Endodermal cell (in vitro differentiated cells): ENCODE data around the gene ADK. TPM values are rescaled to one million over a fixed set of nuclear protein-coding genes. Genes with fewer than 3 reads are reported as not detected.

Experiments used
- DNase-seq: peaks from one replicate; pipeline ENCODE4 v3.0.0-alpha.2; 2017
- H3K27ac ChIP-seq: 2 replicates; pipeline ENCODE4 v1.5.1; 2013; ENCODE audit warnings: mild to moderate bottlenecking, low read depth, low read length, moderate library complexity
- H3K27me3 ChIP-seq: 2 replicates; pipeline ENCODE4 v1.6.1; 2013; ENCODE audit warnings: mild to moderate bottlenecking, low read length, moderate library complexity; ENCODE audit not compliant: insufficient read depth, control insufficient read depth, poor library complexity, severe bottlenecking
- H3K36me3 ChIP-seq: 2 replicates; pipeline ENCODE4 v1.7.0; 2013; ENCODE audit warnings: mild to moderate bottlenecking, low read length, moderate library complexity; ENCODE audit not compliant: control insufficient read depth, insufficient read depth
- H3K4me1 ChIP-seq: one replicate; pipeline ENCODE4 v1.7.0; 2013; ENCODE audit warnings: low read length; ENCODE audit not compliant: control insufficient read depth, insufficient read depth
- H3K4me3 ChIP-seq: 2 replicates; pipeline ENCODE4 v1.5.1; 2013; ENCODE audit warnings: mild to moderate bottlenecking, low read length, moderate library complexity
- H3K9ac ChIP-seq: 2 replicates; pipeline ENCODE4 v1.6.1; 2013; ENCODE audit warnings: mild to moderate bottlenecking, low read length, moderate library complexity; ENCODE audit not compliant: poor library complexity, severe bottlenecking; ENCODE audit errors: extremely low read depth
- H3K9me3 ChIP-seq: 2 replicates; pipeline ENCODE4 v1.6.1; 2013; ENCODE audit warnings: mild to moderate bottlenecking, low read length, moderate library complexity; ENCODE audit not compliant: control insufficient read depth
- H3K27ac Mint-ChIP-seq: 2 replicates; pipeline ENCODE4 v1.8.0; 2020; ENCODE audit warnings: mixed read lengths
- H3K27me3 Mint-ChIP-seq: 2 replicates; pipeline ENCODE4 v1.8.0; 2021; ENCODE audit warnings: mild to moderate bottlenecking, mixed read lengths; ENCODE audit not compliant: insufficient read depth
- H3K36me3 Mint-ChIP-seq: 2 replicates; pipeline ENCODE4 v1.8.0; 2020; ENCODE audit warnings: low read depth, mixed read lengths
- H3K4me1 Mint-ChIP-seq: 2 replicates; pipeline ENCODE4 v1.8.0; 2020; ENCODE audit warnings: mixed read lengths
- H3K4me3 Mint-ChIP-seq: 2 replicates; pipeline ENCODE4 v1.8.0; 2020; ENCODE audit warnings: mild to moderate bottlenecking, moderate library complexity, mixed read lengths
- H3K9me3 Mint-ChIP-seq: 2 replicates; pipeline ENCODE4 v1.8.0; 2020; ENCODE audit warnings: mild to moderate bottlenecking, mixed read lengths
- WGBS, 2 experiments: methylation state at CpG; one replicate each; pipeline versions ENCODE4 v1.1.5 to v1.1.7; 2013; ENCODE audit warnings: missing lambda C conversion rate in 2 of 2, mixed read lengths in 1 of 2; ENCODE audit not compliant: insufficient coverage in 1 of 2, insufficient read length in 1 of 2; 5-methylcytosine and 5-hydroxymethylcytosine counted together
- total RNA-seq, 2 donors: library from RNA; stranded (reverse); fragmentation: NEBNext Ultra II Directional in 1 of 2; extraction: Animal tissue kit (Norgen Biotek cat#: 25700) in 1 of 2; gene quantifications; 2 replicates in 1 of 2; 3 replicates in 1 of 2; pipeline ENCODE4 v1.2.1, GENCODE V29; 2021
- TF ChIP-seq, protein P1 (sequence below): fragments of 200-600 bp; sonication (generic); conservative IDR thresholded peaks from 2 replicates; pipeline ENCODE4 v1.5.0; 2021; ENCODE audit warnings: antibody characterized with exemption, mild to moderate bottlenecking

Gene ADK
- total RNA-seq, 2 donors from 2014 or later: 23.6 to 36.7 TPM

DNA sequence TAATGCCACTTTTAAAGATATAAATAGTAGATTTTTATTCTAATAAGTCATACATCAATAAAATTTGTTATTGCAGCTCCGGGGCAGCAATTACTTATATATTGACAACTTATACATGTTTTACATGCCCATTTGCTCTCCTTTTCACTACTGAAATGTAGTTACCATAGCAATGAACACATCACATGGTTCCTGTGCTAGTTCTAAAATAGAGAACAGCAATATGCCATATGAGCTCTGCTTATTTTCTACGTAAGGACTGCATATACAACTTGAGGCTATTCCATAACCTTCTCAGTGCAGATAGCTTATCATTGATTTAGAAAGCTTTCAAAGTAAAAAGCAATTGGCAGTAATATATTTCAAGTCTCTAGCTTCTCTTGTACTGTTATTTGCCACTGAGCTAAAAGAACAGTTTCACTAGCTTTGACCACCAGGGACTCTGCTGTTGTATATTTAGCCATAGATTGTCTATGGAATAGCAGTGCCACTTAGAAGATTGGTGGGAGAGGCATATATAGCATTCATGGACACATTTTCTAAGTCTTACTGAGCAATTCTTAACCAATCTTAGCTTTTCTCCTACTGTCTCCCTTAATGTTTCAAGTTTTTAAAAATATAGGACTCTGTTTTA, 405.2 kb downstream of the ADK start:
- Histone ChIP-seq H3K27ac (no peak overlapping the region), H3K9me3 (no peaks in the 10 kb centered on the region)

DNA sequence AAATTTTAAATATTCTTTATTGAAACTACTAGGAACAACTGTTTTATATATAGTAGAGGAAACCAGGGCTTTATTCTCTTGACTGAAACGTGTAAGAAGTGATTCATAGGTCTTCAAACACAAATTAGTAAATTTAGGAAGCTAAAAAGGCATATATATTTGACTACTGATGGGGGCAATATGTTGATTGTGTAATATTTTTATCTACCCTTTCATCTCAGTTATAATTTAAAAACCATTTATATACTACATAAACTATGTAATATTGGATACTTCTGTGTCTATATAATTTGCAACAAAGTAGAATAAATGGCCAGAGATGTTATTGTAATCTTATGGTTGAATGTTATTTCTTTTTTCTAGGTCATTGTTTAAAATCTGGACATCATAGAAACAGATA, 406.1 kb downstream of the ADK start:
- Histone ChIP-seq H3K36me3 (no peaks in the 10 kb centered on the region), H3K9ac (no peak overlapping the region), H3K27ac (no peak overlapping the region), H3K27me3 (no peaks in the 10 kb centered on the region), H3K4me1 (no peaks in the 10 kb centered on the region), H3K9me3 (no peaks in the 10 kb centered on the region), H3K4me3 (no peak overlapping the region)
- no peak overlapping the region for H3K4me3 Mint-ChIP-seq
- no peaks in the 10 kb centered on the region for H3K9me3 Mint-ChIP-seq
- TF ChIP-seq, protein P1, sequence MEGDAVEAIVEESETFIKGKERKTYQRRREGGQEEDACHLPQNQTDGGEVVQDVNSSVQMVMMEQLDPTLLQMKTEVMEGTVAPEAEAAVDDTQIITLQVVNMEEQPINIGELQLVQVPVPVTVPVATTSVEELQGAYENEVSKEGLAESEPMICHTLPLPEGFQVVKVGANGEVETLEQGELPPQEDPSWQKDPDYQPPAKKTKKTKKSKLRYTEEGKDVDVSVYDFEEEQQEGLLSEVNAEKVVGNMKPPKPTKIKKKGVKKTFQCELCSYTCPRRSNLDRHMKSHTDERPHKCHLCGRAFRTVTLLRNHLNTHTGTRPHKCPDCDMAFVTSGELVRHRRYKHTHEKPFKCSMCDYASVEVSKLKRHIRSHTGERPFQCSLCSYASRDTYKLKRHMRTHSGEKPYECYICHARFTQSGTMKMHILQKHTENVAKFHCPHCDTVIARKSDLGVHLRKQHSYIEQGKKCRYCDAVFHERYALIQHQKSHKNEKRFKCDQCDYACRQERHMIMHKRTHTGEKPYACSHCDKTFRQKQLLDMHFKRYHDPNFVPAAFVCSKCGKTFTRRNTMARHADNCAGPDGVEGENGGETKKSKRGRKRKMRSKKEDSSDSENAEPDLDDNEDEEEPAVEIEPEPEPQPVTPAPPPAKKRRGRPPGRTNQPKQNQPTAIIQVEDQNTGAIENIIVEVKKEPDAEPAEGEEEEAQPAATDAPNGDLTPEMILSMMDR: no peak
- H3K27me3 Mint-ChIP-seq: no peaks in the 10 kb centered on the region
- H3K36me3 Mint-ChIP-seq: peaks cover 3% of the 10 kb centered on the region
- peaks cover 6% of the 10 kb centered on the region for H3K4me1 Mint-ChIP-seq
- H3K27ac Mint-ChIP-seq: no peak overlapping the region
- no peak for DNase-seq
- WGBS, 2 experiments: 92% methylated on average over 1 of the region's 1 CpG; no CpG with 5 or more reads in 1 of the 2 experiments

More for the DNA sequence above, 405.2 kb downstream of the ADK start:
- no peak overlapping the region for H3K4me3 ChIP-seq
- no peaks in the 10 kb centered on the region for H3K27me3 ChIP-seq
- peaks cover 6% of the 10 kb centered on the region for H3K4me1 Mint-ChIP-seq
- no peak overlapping the region for H3K27ac Mint-ChIP-seq
- H3K36me3 Mint-ChIP-seq: peaks cover 3% of the 10 kb centered on the region
- DNase-seq: no peak
- H3K36me3 ChIP-seq: no peaks in the 10 kb centered on the region
- H3K9ac ChIP-seq: no peak overlapping the region
- H3K27me3 Mint-ChIP-seq: no peaks in the 10 kb centered on the region
- no peaks in the 10 kb centered on the region for H3K4me1 ChIP-seq
- no peaks in the 10 kb centered on the region for H3K9me3 Mint-ChIP-seq
- TF ChIP-seq, protein P1: no peak
- H3K4me3 Mint-ChIP-seq: no peak overlapping the region
- WGBS, 2 experiments: 95 to 100% methylated on average over 2 of the region's 2 CpGs

DNA sequence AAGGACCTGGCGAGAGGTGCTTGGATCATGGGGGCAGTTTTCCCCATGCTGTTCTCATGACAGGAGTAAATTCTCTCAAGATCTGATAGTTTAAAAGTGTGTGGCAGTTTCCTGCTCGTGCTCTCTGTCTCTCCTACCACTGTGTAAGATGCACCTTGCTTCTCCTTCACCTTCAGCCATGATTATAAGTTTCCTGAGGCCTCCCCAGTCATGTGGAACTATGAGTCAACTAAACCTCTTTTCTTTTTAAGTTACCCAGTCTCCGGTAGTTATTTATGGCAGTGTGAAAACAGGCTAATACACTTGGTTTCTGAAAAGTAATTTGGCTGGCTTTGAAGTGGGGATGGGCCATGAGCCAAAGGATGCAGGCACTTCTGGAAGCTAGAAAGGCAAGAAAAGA, 407.4 kb downstream of the ADK start:
- no peak for DNase-seq
- Histone ChIP-seq H3K27me3 (no peaks in the 10 kb centered on the region), H3K9me3 (no peaks in the 10 kb centered on the region), H3K4me3 (no peak overlapping the region), H3K4me1 (no peaks in the 10 kb centered on the region), H3K9ac (no peak overlapping the region), H3K36me3 (no peaks in the 10 kb centered on the region), H3K27ac (no peak overlapping the region)
- H3K4me1 Mint-ChIP-seq: peaks cover 6% of the 10 kb centered on the region
- H3K27ac Mint-ChIP-seq: no peak overlapping the region
- H3K36me3 Mint-ChIP-seq: peaks cover 3% of the 10 kb centered on the region
- TF ChIP-seq, protein P1: no peak
- H3K4me3 Mint-ChIP-seq: no peak overlapping the region
- H3K9me3 Mint-ChIP-seq: no peaks in the 10 kb centered on the region
- 94 to 99% methylated on average over 2 to 3 of the region's 3 CpGs for WGBS, 2 experiments
- H3K27me3 Mint-ChIP-seq: no peaks in the 10 kb centered on the region
